Measurements from ENCODE around the gene AK4. TPM values are rescaled to one million over a fixed set of nuclear protein-coding genes. Genes with fewer than 3 reads are reported as not detected.

The AK4 gene
- total and polyA plus RNA-seq, 4 experiments from 2014 or later: 1.3 to 1.9 TPM; not detected in 2

DNA sequence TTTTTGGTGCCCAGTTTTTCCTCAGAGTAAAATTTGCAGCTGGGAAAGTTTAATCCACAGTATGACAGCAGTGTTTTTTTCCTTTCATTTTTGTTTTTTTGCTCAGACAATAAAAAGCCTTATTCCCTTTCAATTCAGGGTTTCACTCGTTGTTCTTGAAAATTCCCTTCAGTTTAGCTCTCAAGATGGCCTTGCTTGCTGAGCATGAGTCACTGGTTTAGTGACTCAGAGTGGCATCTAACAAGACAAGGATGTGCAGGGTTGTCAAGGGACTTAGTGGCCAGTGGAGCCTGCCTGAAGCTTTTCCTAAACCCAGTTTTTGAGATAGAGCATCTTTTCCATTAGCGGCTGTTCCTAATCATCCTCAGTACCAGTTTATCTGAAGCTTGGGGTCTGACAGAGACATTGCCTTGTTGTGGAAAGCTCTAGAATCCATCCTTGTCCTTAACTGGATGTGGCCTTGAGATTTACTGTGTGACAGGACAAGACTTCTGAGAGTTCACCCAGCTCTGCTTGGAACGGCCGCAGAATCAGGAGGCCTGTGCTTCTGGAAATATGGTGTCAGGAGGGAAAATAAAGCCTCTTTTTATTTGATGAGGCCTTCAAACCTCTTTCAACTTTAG, 113.0 kb downstream of the AK4 start:
- Histone ChIP-seq H3K27me3 (ENCODE audit: insufficient read depth, low read length) (peaks cover 2% of the 10 kb centered on the region), H3K36me3 (ENCODE audit: insufficient read depth, low read length) (no peaks in the 10 kb centered on the region), H3K9me3 (ENCODE audit: control insufficient read depth in 1 of 2, low read length in 2 of 2) (no peaks in the 10 kb centered on the region), H3K4me1 (ENCODE audit: insufficient read depth, low read length) (peaks cover 10% of the 10 kb centered on the region), H3K4me3 (ENCODE audit: low read length in 2 of 2) (no peak overlapping the region), H3K27ac (ENCODE audit: low read depth, low read length) (no peak overlapping the region)
- peaks cover 1 to 5% of the 10 kb centered on the region in 2 donors for H3K27me3 Mint-ChIP-seq
- CTCF ChIA-PET (ENCODE audit: partially characterized antibody): no interaction called here
- H3K9me3 Mint-ChIP-seq: no peaks in the 10 kb centered on the region
- H3K4me3 Mint-ChIP-seq: no peak overlapping the region
- H3K4me1 Mint-ChIP-seq: peaks cover 6 to 13% (median 7%) of the 10 kb centered on the region in 4 donors
- no peaks in the 10 kb centered on the region for H3K36me3 Mint-ChIP-seq
- POLR2A ChIA-PET (ENCODE audit: partially characterized antibody): no interaction called here
- no peak overlapping the region for H3K27ac Mint-ChIP-seq
- intact Hi-C loops (cut with micrococcal nuclease): no loop called here
- DNase-seq: no peak

DNA sequence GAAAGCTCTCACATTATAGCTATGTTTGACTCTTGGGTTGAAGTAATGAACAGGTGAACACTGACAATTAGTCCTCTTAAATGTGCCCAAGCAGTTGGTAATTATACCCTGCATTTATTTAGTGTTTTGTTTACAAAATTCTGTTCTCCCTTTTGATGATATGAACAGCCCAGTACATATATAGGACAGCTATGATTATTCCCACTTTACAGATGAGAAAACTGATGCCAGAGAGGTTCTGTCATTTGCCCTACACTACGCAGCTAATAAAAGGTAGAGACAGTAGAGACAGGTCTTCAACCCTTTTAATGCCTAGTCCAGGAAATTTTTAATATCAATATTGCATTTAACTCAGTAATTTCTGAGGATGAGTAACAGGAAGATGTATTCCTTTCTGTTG, 115.3 kb downstream of the AK4 start:
- H3K4me1 Mint-ChIP-seq: peaks cover 10 to 19% (median 12%) of the 10 kb centered on the region in 4 donors
- H3K27ac Mint-ChIP-seq: no peak overlapping the region
- peaks cover 10 to 11% of the 10 kb centered on the region in 2 donors for H3K27me3 Mint-ChIP-seq
- no peak overlapping the region for H3K4me3 Mint-ChIP-seq
- Histone ChIP-seq H3K27me3 (ENCODE audit: insufficient read depth, low read length) (peaks cover 4% of the 10 kb centered on the region), H3K9me3 (ENCODE audit: control insufficient read depth in 1 of 2, low read length in 2 of 2) (no peaks in the 10 kb centered on the region), H3K36me3 (ENCODE audit: insufficient read depth, low read length) (no peaks in the 10 kb centered on the region), H3K4me1 (ENCODE audit: insufficient read depth, low read length) (peaks cover 15% of the 10 kb centered on the region), H3K27ac (ENCODE audit: low read depth, low read length) (no peak overlapping the region), H3K4me3 (ENCODE audit: low read length in 2 of 2) (no peak overlapping the region)
- no peak for DNase-seq
- intact Hi-C loops (cut with micrococcal nuclease): no loop called here
- H3K9me3 Mint-ChIP-seq: no peaks in the 10 kb centered on the region
- ChIA-PET CTCF (ENCODE audit: partially characterized antibody) (interaction anchor here (0.6 to 1.5 kb wide), 3 partner anchors 8 to 162 kb away, joined by 3 to 4 read pairs (median 3); no protein-coding TSS in a partner anchor), POLR2A (ENCODE audit: partially characterized antibody) (interaction anchor here (0.6 kb wide), 1 partner anchor 8 kb away, joined by 3 read pairs; no protein-coding TSS in a partner anchor)
- H3K36me3 Mint-ChIP-seq: no peaks in the 10 kb centered on the region

DNA sequence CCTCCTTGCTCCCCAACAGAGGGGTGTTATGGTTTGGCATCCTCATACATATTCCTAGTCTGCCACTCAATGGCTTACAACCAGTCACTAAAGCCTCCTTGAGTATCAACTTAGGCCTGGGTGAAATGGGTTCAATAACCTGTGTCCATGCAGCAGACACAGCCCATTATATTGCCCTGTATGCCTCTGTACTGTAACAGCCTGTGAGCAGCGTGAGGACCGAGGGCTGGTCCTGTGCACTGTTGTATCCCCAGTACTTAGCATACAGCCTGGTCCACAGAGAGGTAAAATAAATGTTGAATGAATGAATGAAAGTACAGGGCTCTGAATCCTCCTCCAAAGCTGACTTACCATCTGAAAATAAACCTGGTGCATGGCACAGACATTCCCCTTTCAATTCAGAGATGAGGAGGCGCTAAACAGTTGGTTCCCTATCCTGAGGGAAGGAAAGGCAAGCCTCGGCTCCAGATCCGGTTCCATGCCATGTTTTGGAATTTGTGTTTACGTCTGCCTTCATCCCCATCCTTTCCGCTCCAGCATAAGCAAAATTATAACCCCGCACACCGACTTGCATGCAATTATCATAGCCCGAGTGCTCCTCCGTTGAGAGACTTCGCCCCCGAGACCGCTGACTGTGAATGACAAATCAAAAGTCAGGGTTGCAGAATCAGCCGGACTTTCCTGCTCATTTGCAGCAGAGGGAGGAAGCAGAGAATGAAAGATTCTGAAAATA, 116.4 kb downstream of the AK4 start:
- H3K4me1 ChIP-seq (ENCODE audit: insufficient read depth, low read length): peaks cover 15% of the 10 kb centered on the region
- no peak for DNase-seq
- Mint-ChIP-seq H3K4me3 (peak overlapping the region; percentile 10 to 79 (median 38)), H3K36me3 (no peaks in the 10 kb centered on the region), H3K27me3 (peaks cover 10 to 12% of the 10 kb centered on the region in 2 donors), H3K27ac (peak overlapping the region in 2 of 7 donors; percentile 39), H3K9me3 (no peaks in the 10 kb centered on the region), H3K4me1 (peaks cover 10 to 19% (median 12%) of the 10 kb centered on the region in 4 donors)
- H3K27me3 ChIP-seq (ENCODE audit: insufficient read depth, low read length): peaks cover 4% of the 10 kb centered on the region
- no peaks in the 10 kb centered on the region for H3K9me3 ChIP-seq (ENCODE audit: control insufficient read depth in 1 of 2, low read length in 2 of 2)
- intact Hi-C loops (cut with micrococcal nuclease): loop anchor here (2.0 kb wide), 1 partner anchor 156 kb away; the partner anchor contains the start of genes LEPR and LEPROT
- ChIA-PET POLR2A (ENCODE audit: partially characterized antibody) (interaction anchor here (0.7 kb wide), 1 partner anchor 10 kb away, joined by 4 read pairs; no protein-coding TSS in a partner anchor), CTCF (ENCODE audit: partially characterized antibody) (interaction anchor here (1.2 kb wide), 1 partner anchor 10 kb away, joined by 4 read pairs; no protein-coding TSS in a partner anchor)
- H3K4me3 ChIP-seq (ENCODE audit: low read length in 2 of 2): no peak overlapping the region
- H3K27ac ChIP-seq (ENCODE audit: low read depth, low read length): no peak overlapping the region
- H3K36me3 ChIP-seq (ENCODE audit: insufficient read depth, low read length): no peaks in the 10 kb centered on the region

DNA sequence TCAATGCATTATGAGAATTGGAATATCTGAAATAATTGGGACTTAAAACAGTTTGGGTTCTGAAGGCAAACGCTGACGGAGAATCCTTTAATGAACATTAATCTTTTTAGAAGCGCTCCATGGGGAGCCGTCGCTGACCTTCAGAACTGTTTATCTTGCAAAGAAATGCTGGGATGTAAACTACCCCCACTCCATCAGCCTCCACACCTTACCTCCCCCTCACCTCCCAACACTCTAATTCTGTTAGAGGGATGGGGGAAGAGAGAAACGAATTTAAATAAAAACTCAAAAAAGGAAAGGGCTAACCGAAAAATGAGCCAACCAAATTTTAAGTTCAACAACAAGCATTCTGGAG, 117.3 kb downstream of the AK4 start:
- DNase-seq: no peak
- no peak overlapping the region for H3K27ac ChIP-seq (ENCODE audit: low read depth, low read length)
- peaks cover 8 to 15% (median 12%) of the 10 kb centered on the region in 4 donors for H3K4me1 Mint-ChIP-seq
- no peak overlapping the region for H3K27ac Mint-ChIP-seq
- H3K4me3 Mint-ChIP-seq: peak overlapping the region; percentile 68 to 80 (median 74)
- H3K9me3 ChIP-seq (ENCODE audit: control insufficient read depth in 1 of 2, low read length in 2 of 2): no peaks in the 10 kb centered on the region
- ChIA-PET POLR2A (ENCODE audit: partially characterized antibody) (interaction anchor here (0.7 to 1.4 kb wide), 2 partner anchors 11 kb away, joined by 4 to 16 read pairs; no protein-coding TSS in a partner anchor), CTCF (ENCODE audit: partially characterized antibody) (no interaction called here)
- H3K36me3 ChIP-seq (ENCODE audit: insufficient read depth, low read length): no peaks in the 10 kb centered on the region
- H3K9me3 Mint-ChIP-seq: no peaks in the 10 kb centered on the region
- intact Hi-C loops (cut with micrococcal nuclease): loop anchor here (1.0 to 2.0 kb wide), 2 partner anchors 11 to 156 kb away; partner anchors contain the start of genes LEPR and LEPROT
- no peaks in the 10 kb centered on the region for H3K36me3 Mint-ChIP-seq
- peak overlapping the region in 1 of 2 donors; percentile 46 for H3K4me3 ChIP-seq (ENCODE audit: low read length in 2 of 2)
- peaks cover 13 to 15% of the 10 kb centered on the region in 2 donors for H3K27me3 Mint-ChIP-seq
- peaks cover 4% of the 10 kb centered on the region for H3K27me3 ChIP-seq (ENCODE audit: insufficient read depth, low read length)
- peaks cover 15% of the 10 kb centered on the region for H3K4me1 ChIP-seq (ENCODE audit: insufficient read depth, low read length)

DNA sequence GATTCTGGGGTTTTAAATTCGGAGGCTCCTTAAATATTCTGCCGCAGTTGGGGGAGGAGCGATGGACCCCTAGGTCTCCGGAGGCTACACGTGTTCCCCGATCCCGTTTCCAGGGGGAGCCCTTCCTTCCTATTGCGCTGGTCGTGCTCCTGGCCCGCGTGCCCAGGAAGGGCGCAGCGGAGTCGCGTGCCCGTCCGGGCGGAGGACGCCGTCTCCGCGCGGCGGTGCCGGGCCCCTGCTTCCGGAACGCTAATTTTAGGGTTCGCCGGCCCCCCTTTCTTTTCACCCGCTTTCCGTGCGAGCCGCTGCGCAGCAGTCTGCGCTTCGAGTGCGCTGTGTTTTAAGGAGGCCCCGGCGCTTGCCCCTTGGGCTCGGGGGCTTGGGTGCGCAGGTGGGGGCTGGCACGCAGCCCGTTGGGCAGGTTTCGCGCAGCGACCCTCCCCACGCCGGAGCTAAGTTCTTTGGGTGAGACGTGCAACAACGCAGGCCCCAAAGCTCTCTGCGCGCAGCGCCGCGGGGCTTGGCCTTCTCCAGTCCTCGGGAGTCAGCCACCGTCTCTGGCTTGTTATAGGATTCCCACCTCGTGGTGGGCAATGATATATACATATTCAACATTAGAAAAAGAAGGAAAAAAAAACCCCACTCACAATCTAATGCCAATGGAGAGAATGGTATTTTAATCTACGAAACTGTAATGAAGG, 117.8 kb downstream of the AK4 start:
- peak; percentile 32 to 56 (median 45) for DNase-seq
- Histone ChIP-seq H3K4me3 (ENCODE audit: low read length in 2 of 2) (peak overlapping the region in 1 of 2 donors; percentile 46), H3K4me1 (ENCODE audit: insufficient read depth, low read length) (peaks cover 15% of the 10 kb centered on the region), H3K27me3 (ENCODE audit: insufficient read depth, low read length) (peaks cover 4% of the 10 kb centered on the region), H3K9me3 (ENCODE audit: control insufficient read depth in 1 of 2, low read length in 2 of 2) (no peaks in the 10 kb centered on the region), H3K36me3 (ENCODE audit: insufficient read depth, low read length) (no peaks in the 10 kb centered on the region), H3K27ac (ENCODE audit: low read depth, low read length) (no peak overlapping the region)
- Mint-ChIP-seq H3K9me3 (no peaks in the 10 kb centered on the region), H3K27ac (peak overlapping the region in 2 of 7 donors; percentile 23 to 48), H3K27me3 (peaks cover 13 to 15% of the 10 kb centered on the region in 2 donors), H3K4me3 (peak overlapping the region; percentile 68 to 80 (median 74)), H3K4me1 (peaks cover 8 to 15% (median 12%) of the 10 kb centered on the region in 4 donors), H3K36me3 (no peaks in the 10 kb centered on the region)
- POLR2A ChIA-PET (ENCODE audit: partially characterized antibody): interaction anchor here (1.4 kb wide), 1 partner anchor 11 kb away, joined by 16 read pairs; no protein-coding TSS in a partner anchor
- CTCF ChIA-PET (ENCODE audit: partially characterized antibody): no interaction called here
- intact Hi-C loops (cut with micrococcal nuclease): loop anchor here (1.0 to 2.0 kb wide), 2 partner anchors 12 to 155 kb away; partner anchors contain the start of genes LEPR and LEPROT

DNA sequence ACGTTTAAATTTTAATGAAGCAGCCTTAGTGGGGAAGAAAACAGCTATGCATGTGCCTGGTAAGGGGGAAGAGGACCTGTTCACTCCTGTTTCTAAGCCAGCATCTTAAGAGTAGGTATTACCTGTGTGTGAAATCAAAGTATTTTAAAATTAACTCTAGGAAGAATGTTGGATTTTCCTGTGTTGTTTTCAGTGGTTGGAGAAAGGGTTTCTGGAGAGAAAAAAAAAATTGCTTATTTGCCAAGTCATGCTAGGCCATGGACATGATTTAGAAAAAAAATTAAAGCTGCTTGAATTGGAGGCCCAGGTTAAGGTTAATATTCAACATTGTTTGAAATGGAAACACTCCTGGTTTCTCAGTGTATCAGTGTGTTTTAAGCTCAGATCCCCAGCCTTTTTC, 118.5 kb downstream of the AK4 start:
- H3K4me3 Mint-ChIP-seq: peak overlapping the region in 7 of 8 donors; percentile 33 to 80 (median 76)
- H3K4me3 ChIP-seq (ENCODE audit: low read length in 2 of 2): no peak overlapping the region
- no peak for DNase-seq

More for the DNA sequence above, 118.5 kb downstream of the AK4 start:
- H3K27ac Mint-ChIP-seq: peak overlapping the region in 1 of 7 donors; percentile 3
- POLR2A ChIA-PET (ENCODE audit: partially characterized antibody): interaction anchor here (0.6 to 1.4 kb wide), 2 partner anchors 12 to 34 kb away, joined by 3 to 16 read pairs; no protein-coding TSS in a partner anchor
- no peaks in the 10 kb centered on the region for H3K36me3 ChIP-seq (ENCODE audit: insufficient read depth, low read length)
- H3K36me3 Mint-ChIP-seq: no peaks in the 10 kb centered on the region
- peaks cover 13 to 15% of the 10 kb centered on the region in 2 donors for H3K27me3 Mint-ChIP-seq
- CTCF ChIA-PET (ENCODE audit: partially characterized antibody): no interaction called here
- intact Hi-C loops (cut with micrococcal nuclease): no loop called here
- peaks cover 15% of the 10 kb centered on the region for H3K4me1 ChIP-seq (ENCODE audit: insufficient read depth, low read length)
- H3K4me1 Mint-ChIP-seq: peaks cover 8 to 15% (median 12%) of the 10 kb centered on the region in 4 donors
- no peak overlapping the region for H3K27ac ChIP-seq (ENCODE audit: low read depth, low read length)
- H3K27me3 ChIP-seq (ENCODE audit: insufficient read depth, low read length): peaks cover 4% of the 10 kb centered on the region
- no peaks in the 10 kb centered on the region for H3K9me3 Mint-ChIP-seq
- H3K9me3 ChIP-seq (ENCODE audit: control insufficient read depth in 1 of 2, low read length in 2 of 2): no peaks in the 10 kb centered on the region

All from CD4-positive, alpha-beta memory T cell (primary cell).